ENCODE data around the gene PYY. TPM values are rescaled to one million over a fixed set of nuclear protein-coding genes. Genes with fewer than 3 reads are reported as not detected.

The PYY gene
- total RNA-seq, 4 donors from 2014 or later, result not detected

DNA sequence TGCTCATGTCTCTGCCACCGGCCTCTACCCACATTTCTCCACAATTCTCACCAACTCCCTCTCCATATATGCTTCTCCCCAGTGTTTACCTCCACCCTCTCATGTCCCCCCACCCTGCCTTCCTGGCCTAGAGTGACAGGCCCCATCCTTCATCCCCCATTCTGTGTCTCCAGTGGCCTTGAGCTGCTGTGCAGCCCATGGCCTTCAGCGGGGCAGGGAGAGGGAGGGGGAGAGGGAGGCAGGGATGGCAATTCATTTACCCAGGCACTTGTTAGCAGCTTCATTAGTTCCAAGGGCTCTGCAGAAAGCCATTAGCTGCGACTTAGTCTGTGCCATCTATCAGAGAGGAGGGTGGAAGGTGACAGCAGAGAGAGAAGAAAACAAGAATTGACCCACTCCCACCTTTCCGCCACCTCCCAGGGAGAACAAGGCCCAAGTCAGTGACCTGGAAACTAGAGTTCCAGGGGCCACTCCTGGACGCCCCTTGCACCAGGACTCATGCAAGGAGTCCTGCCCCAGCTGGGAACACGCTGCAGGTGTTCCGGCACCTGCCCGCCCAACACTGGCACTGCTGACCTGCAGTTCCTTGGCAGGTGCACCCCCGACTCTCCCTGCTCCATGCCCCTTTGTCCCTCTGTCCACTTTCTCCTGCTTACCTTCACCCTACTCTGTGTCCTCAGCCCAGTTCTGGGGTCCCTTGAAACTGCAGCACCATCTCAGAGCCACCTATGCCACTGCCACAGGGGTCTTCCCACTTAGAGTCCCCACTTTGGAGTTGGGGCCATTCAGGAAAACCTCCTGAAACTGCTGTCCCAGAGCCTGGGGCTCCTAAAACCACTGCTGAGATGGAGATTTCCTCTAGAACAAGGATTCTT is 23.5 kb upstream of the PYY start:
- TF ChIP-seq CTCF (IDR thresholded peaks at IDR 0.05; ENCODE audit: low read depth), result no peak

DNA sequence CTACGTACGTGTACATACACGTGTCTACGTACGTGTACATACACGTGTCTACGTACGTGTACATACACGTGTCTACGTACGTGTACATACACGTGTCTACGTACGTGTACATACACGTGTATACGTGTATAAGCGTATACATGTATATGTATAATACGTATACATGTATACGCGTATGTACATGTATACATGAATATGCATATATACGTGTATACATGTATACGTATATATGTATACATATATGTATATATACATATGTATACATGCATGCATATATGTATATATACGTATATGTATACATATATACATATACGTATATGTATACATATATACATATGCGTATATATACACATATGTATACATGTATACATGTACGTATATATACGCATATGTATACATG is 22.2 kb upstream of the PYY start:
- no peak for TF ChIP-seq CTCF (IDR thresholded peaks at IDR 0.05; ENCODE audit: low read depth)

DNA sequence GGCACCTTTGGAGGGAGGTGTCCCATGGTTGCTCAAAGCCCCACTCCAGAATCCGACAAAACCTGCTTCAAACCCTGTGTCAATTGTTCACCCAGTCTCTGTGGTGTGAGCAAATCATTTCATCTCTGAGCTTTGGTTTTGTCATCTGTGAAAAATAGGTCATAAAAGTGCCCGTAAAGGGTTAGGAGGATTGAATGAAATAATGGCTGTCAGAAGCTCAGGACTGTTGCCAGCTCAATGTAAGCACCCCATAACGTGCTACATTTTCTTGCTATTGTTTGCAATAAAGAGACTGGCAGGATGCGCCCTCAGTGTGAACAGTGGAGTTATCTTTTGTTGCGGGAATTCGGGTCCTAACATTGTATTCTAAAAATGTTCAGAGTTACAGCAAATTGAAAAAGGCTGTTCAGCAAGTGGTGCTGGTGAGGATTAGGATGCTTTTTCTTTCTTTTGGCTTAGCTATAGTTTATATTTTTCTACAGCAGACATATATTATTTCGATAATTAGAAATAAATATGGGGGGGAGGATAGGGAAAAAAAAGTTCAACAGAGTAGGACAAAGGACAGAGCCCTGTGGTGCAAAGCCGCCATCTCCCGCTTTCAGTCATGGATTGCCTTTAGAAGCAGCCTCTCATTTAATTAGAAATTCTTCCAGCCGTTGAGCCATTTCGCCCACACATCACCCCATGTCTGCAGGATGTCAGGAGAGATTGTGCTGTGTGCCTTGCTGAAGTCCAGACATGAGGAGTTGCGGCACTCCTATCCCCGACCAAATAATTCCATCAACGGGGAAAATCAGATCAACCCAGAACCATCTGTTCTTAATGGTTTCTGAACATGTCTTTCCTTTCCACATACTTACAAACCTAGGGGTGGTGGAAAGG is 20.9 kb upstream of the PYY start:
- TF ChIP-seq CTCF (IDR thresholded peaks at IDR 0.05; ENCODE audit: low read depth), result no peak

GRCh38 chr17:43970366-43970765 is 16.6 kb upstream of the PYY start:
- no peak for TF ChIP-seq CTCF (IDR thresholded peaks at IDR 0.05; ENCODE audit: low read depth)

DNA sequence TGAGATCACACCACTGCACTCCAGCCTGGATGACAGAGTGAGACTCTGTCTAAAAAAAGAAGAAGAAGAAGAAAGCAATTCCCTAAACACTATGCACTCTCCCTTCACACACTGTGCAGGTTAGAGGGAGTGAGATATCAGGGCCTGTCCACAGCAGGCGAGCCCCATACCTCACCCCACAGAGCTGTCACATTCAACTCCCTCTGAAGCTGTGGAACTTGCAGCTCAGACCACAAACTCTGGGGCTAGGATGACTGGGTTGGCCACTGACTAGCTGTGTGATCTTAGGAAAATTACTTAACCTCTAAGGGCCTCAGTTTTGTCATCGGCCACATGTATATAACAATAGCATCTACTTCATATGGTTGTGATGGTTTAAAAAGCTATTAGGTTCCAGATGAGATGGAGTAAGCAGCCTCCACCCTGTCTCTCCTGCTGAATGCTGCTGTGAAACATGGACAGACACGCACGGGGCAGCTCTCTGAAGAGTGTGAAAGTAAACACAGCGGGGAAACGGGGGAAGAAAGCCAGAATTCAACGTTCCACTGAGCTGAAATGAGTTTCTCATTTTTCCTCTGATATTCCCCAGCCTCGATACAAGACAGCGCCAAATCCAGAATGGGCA is 13.6 kb upstream of the PYY start:
- TF ChIP-seq CTCF (IDR thresholded peaks at IDR 0.05; ENCODE audit: low read depth), result no peak

- no peak for TF ChIP-seq CTCF (IDR thresholded peaks at IDR 0.05; ENCODE audit: low read depth)
Measured at GRCh38 chr17:43966276-43966675, 12.5 kb upstream of the PYY start.

DNA sequence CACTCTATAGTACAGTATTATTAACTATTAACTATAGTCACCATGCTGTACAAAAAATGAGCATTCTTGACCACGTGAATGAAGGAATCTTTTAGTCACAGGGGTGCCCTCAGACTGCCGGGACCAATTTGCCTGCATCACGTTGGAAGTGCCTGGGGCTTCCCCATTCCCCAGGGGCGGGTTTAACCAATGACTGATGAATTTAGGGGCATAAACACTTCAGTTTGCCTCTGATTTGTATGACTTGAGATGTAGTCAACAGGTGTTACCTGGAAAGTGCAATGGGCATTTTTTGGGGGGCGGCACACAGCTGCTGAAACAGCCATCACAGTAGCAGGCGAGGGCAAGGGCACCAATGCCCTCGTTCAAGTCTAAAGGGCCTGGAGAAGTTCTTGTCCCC is 8.7 kb upstream of the PYY start:
- TF ChIP-seq CTCF (IDR thresholded peaks at IDR 0.05; ENCODE audit: low read depth), result no peak

All from subcutaneous adipose tissue (tissue), 4 donors.